Ascending aorta (tissue), 2 donors: ENCODE data around the gene MAFG. TPM values are rescaled to one million over a fixed set of nuclear protein-coding genes. Genes with fewer than 3 reads are reported as not detected.

Source experiments
- DNase-seq, 2 donors: peaks; one replicate each; pipeline ENCODE4 v3.0.0-alpha.2; 2019; ENCODE audit warnings: low spot score in 2 of 2
- H3K27ac ChIP-seq, 2 donors: fragments of 200-600 bp; sonication (generic); one replicate each; pipeline ENCODE4 v1.5.1; 2016 to 2017; ENCODE audit warnings: mild to moderate bottlenecking in 1 of 2
- H3K27me3 ChIP-seq: fragments of 200-600 bp; sonication (generic); one replicate; pipeline ENCODE4 v1.5.1; 2017
- H3K36me3 ChIP-seq, 2 donors: fragments of 200-600 bp; sonication (generic); one replicate each; pipeline ENCODE4 v1.5.1; 2016
- H3K4me1 ChIP-seq, 2 donors: fragments of 200-600 bp; sonication (generic); one replicate each; pipeline ENCODE4 v1.5.1; 2016 to 2017; ENCODE audit warnings: mild to moderate bottlenecking in 1 of 2
- H3K4me3 ChIP-seq, 2 donors: fragments of 200-600 bp; sonication (generic); one replicate each; pipeline ENCODE4 v1.5.1; 2016 to 2017; ENCODE audit warnings: mild to moderate bottlenecking in 1 of 2
- H3K9me3 ChIP-seq, 2 donors: fragments of 200-600 bp; sonication (generic); one replicate each; pipeline ENCODE4 v1.5.1; 2016
- CTCF ChIP-seq, 3 experiments: fragments of 200-600 bp in 2 of 3; fragments of 450-650 bp in 1 of 3; sonication (generic) in 2 of 3; IDR thresholded peaks; one replicate each; pipeline ENCODE4 v1.5.1; 2016 to 2019; ENCODE audit warnings: antibody characterized with exemption in 3 of 3, mild to moderate bottlenecking in 1 of 3, moderate library complexity in 1 of 3
- intact Hi-C: fragments of 100-400 bp; cut with DNase I; formaldehyde crosslinking; loops from one replicate; pipeline ENCODE4 v1.15.1; 2023
- total RNA-seq: library from RNA; depleted of rRNA; stranded (reverse); fragments of >200 nt; gene quantifications from one replicate; pipeline ENCODE4 v1.1.0, GENCODE V29; 2016

MAFG gene
- total RNA-seq, 1 donor from 2014 or later = 28.7 TPM

GRCh38 chr17:81871387-81872230, 55.9 kb downstream of the MAFG start:
- H3K27ac ChIP-seq = peak overlapping the region; percentile 96 to 99
- H3K4me1 ChIP-seq = peaks cover 18 to 32% of the 10 kb centered on the region in 2 donors
- TF ChIP-seq CTCF (IDR thresholded peaks at IDR 0.05) = peak; percentile 27 to 53 (median 53)
- H3K27me3 ChIP-seq = no peaks in the 10 kb centered on the region
- no peaks in the 10 kb centered on the region for H3K9me3 ChIP-seq
- peak; percentile 74 to 96 for DNase-seq
- intact Hi-C loops = loop anchor here (1.0 to 5.0 kb wide), 5 partner anchors 11 to 151 kb away; partner anchors contain the start of genes ALYREF, ANAPC11, CENPX and LRRC45
- peaks cover 22 to 26% of the 10 kb centered on the region in 2 donors for H3K36me3 ChIP-seq
- peak overlapping the region; percentile 83 to 95 for H3K4me3 ChIP-seq

- DNase-seq = no peak
- H3K27ac ChIP-seq = peak within 1 kb of the TSS; percentile 96 to 99
- H3K4me1 ChIP-seq = peaks cover 18 to 32% of the 10 kb centered on the region in 2 donors
- TF ChIP-seq CTCF (IDR thresholded peaks at IDR 0.05) = no peak
- no peaks in the 10 kb centered on the region for H3K9me3 ChIP-seq
- no peaks in the 10 kb centered on the region for H3K27me3 ChIP-seq
- H3K36me3 ChIP-seq = peaks cover 22 to 29% of the 10 kb centered on the region in 2 donors
- peak within 1 kb of the TSS; percentile 83 to 95 for H3K4me3 ChIP-seq
- intact Hi-C loops = loop anchor here (1.0 to 5.0 kb wide), 5 partner anchors 11 to 151 kb away; partner anchors contain the start of genes ALYREF, ANAPC11, CENPX and LRRC45
These were observed 56.6 kb downstream of the MAFG start, which contains the start of gene ARHGDIA for GRCh38 chr17:81870981-81871386. TSS of gene ARHGDIA (minus strand) at chr17:81871337. CDS start at chr17:81869930, 1,407 bp downstream.

GRCh38 chr17:81870131-81870980, 57.2 kb downstream of the MAFG start:
- intact Hi-C loops = loop anchor here (2.0 to 5.0 kb wide), 4 partner anchors 20 to 152 kb away; partner anchors contain the start of genes ALYREF, ANAPC11, CENPX and LRRC45
- no peak for TF ChIP-seq CTCF (IDR thresholded peaks at IDR 0.05)

GRCh38 chr17:81869221-81870130, 58.1 kb downstream of the MAFG start:
- peaks cover 18 to 32% of the 10 kb centered on the region in 2 donors for H3K4me1 ChIP-seq
- intact Hi-C loops = loop anchor here (2.0 to 10.0 kb wide), 5 partner anchors 21 to 355 kb away; partner anchors contain the start of genes ACTG1, ALYREF, ANAPC11 and CENPX
- H3K4me3 ChIP-seq = peak overlapping the region; percentile 83 to 95
- H3K27me3 ChIP-seq = no peaks in the 10 kb centered on the region
- H3K36me3 ChIP-seq = peaks cover 22 to 41% of the 10 kb centered on the region in 2 donors
- no peaks in the 10 kb centered on the region for H3K9me3 ChIP-seq
- no peak for DNase-seq
- H3K27ac ChIP-seq = peak overlapping the region; percentile 96 to 99
- peak; percentile 83 to 91 (median 85) for TF ChIP-seq CTCF (IDR thresholded peaks at IDR 0.05)

More at GRCh38 chr17:81870131-81870980, 57.2 kb downstream of the MAFG start:
- H3K9me3 ChIP-seq = no peaks in the 10 kb centered on the region
- peaks cover 18 to 32% of the 10 kb centered on the region in 2 donors for H3K4me1 ChIP-seq
- peaks cover 22 to 33% of the 10 kb centered on the region in 2 donors for H3K36me3 ChIP-seq
- peak overlapping the region; percentile 83 to 95 for H3K4me3 ChIP-seq
- no peaks in the 10 kb centered on the region for H3K27me3 ChIP-seq
- peak overlapping the region; percentile 96 to 99 for H3K27ac ChIP-seq
- no peak for DNase-seq
